CD4-positive, alpha-beta T cell treated with Interleukin-4 for 1 hour (primary cell): ENCODE results near the gene TEP1.
A peak's percentile ranks its signal among the peaks of the same experiment; 100 is the strongest.
"Not testable (repeated sequence)": the region's sequence is repeated elsewhere in the genome, so short reads cannot be mapped to it uniquely, and the experiment has no call there.

Source experiments
- DNase-seq, 2 donors: peaks; one replicate each; pipeline ENCODE4 v3.0.0-alpha.2; 2020 to 2022

The TEP1 gene

DNA sequence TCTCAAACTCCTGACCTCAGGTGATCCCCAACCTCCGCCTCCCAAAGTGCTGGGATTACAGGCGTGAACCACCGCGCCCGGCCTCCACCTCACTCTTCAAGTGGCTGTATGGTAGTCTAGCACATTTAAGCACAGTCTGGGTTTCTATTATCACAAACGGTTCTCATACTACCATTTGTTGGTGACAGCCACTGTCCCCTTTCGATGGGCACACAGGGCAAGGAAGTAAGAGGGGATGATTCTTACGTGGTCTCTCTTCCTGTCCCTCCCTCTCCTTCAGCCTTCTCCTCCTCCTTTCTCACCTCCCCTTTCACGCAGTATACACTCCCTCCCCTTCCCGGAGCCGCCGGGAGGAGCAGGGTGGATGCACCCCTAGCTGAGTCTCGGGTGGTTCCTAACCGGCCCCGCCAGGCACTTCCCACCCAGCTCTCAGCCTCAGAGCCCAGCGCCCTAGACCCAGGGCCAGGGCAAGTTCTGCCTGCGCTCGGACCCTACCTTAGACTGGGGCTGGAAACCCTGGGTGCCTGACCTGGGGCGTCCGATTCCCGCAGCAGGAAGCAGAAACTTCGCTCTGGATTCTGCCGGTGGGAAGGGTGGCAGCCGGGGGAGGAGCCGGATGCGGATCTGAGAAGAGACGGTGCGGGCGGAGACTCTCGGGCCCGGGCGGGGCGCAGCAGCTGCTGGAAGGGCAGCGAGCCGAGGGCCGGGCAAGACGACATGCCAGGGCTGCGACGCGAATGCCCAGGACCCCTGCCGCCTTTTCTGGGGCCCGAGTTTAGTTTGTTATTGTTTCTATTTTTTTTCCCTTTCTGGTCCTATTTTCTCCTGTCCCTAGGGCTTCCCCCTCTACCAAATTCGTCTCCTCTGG lies at the start of gene TEP1:
TEP1 (minus strand) TSS at position 626 of the 868 bp plus-strand sequence. CDS start 5,062 bp downstream, outside the sequence.
- DNase-seq: peak; percentile 66

DNA sequence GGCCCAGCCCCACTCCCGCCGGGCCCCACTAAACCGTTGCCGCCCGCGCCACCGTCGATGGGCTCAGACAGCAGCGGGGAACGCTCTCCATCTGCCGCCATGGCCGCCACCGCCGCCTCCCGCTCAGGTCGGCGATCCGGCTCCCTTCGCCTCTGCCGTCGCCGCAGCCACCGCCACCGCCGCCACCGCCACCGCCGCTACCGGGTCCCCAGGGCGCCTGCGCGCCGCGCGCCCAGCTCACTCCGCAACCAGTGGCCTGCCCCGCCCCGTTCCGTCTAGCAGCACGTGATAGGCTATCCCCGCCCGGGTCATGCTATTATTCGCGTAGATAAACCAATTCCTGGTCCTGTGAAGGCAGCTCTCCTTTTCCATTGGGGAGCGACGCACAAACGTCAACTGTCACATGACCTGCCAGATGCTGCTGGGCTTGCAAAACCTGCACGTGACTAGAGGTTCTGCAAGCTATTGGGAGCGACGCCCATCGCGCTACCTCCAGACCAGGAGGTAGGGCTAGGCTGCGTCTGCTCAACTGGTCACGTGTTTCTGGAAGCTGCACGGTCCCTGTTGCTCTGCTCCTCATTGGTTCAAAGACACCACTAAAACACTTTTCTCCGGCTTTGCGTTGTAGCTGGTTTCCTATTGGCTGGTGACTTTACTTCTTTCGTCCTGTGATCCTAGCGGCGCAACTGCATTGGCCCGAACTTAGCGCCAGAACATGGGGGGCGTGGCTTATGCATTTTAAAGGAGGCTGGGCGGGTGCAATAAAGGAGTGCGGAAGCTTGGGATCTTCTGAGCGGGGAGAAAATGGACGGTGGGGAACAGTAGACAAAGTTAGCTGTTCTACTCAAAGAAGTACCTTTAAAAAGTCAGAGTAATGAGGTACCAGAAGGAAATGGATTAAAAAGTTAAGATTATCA lies 48.2 kb upstream of the TEP1 start, which contains the start of gene PIP4P1:
PIP4P1 (minus strand) TSS at position 210 of the 917 bp plus-strand sequence; CDS start at position 101, 109 bp downstream.
- DNase-seq: peak; percentile 100

DNA sequence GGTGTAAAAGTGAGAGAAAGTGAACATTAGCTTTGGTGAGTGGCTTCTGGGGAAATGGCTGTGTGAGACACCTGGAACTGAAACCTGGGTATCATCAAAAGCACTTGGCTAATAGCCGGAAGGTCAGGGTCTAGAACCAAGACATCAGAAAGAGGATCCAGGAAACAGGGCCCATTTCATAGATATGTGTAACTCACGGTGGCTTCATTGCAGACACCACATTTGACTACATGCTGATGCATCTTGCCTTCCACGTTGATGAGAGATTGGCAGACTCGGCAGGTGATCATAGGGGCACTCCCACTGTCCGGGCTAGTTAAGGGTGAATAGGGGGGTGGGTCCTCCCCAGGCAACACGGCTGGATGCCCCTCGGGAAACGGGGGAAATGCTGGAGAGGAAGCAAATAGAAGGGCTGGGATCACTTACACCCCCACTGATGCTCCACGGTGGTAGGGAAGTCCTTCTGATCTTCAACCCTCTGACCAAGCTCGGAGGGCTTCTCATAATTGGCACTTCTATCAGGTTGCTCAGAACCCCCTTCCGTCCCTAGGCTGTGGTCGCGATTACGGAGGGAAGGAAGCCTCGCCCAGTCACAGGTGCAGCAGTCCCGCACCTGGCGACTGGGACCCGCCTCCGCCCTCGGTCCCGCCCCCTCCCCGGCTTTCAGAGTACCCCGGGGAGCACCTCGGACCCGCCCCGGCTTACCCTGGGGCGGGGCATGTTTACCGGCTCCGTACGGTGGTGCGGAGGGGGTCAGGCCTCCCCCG lies 47.3 kb upstream of the TEP1 start:
- peak; percentile 79 to 85 for DNase-seq

DNA sequence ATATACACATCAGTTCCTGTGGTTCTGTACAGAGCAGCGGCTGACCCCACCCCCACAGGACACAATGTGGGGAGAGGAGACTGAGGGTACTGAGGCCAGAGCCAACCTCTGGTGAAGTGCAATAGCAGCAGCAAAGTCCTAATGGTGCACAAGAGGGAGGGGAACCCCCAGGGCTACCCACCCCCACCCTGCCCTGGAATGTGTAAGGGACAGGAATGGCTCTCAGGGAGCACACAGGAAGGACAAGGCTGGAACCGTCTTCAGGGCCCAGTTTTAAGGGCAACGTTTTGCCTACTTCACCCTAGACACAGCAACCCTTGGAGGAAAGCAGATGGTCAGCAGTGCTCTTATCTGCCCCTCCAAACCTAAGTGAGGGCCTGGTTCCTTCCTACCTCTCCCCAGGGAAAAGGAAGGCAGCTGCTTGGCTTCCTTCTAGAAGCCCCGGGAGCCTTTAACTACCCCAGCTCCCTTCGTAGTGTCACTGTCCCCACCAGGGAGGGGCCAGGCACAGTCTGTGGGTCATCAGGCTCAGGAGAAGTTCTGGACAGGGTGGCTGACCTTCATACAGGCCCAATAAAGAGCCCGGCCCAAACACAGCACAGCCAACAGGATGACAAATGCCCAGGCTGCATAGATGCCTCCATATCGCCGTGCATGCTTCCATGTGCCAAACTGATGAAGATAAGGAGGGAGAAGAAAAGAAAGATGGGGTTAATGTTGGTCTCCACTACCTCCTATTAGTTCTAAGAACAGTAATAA lies 44.9 kb upstream of the TEP1 start:
- DNase-seq: no peak

DNA sequence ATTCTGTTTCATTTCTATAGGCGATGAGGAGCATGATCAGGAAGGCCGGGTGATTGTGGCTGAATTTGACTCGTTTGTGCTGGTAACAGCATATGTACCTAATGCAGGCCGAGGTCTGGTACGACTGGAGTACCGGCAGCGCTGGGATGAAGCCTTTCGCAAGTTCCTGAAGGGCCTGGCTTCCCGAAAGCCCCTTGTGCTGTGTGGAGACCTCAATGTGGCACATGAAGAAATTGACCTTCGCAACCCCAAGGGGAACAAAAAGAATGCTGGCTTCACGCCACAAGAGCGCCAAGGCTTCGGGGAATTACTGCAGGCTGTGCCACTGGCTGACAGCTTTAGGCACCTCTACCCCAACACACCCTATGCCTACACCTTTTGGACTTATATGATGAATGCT lies 43.7 kb upstream of the TEP1 start:
- no peak for DNase-seq

DNA sequence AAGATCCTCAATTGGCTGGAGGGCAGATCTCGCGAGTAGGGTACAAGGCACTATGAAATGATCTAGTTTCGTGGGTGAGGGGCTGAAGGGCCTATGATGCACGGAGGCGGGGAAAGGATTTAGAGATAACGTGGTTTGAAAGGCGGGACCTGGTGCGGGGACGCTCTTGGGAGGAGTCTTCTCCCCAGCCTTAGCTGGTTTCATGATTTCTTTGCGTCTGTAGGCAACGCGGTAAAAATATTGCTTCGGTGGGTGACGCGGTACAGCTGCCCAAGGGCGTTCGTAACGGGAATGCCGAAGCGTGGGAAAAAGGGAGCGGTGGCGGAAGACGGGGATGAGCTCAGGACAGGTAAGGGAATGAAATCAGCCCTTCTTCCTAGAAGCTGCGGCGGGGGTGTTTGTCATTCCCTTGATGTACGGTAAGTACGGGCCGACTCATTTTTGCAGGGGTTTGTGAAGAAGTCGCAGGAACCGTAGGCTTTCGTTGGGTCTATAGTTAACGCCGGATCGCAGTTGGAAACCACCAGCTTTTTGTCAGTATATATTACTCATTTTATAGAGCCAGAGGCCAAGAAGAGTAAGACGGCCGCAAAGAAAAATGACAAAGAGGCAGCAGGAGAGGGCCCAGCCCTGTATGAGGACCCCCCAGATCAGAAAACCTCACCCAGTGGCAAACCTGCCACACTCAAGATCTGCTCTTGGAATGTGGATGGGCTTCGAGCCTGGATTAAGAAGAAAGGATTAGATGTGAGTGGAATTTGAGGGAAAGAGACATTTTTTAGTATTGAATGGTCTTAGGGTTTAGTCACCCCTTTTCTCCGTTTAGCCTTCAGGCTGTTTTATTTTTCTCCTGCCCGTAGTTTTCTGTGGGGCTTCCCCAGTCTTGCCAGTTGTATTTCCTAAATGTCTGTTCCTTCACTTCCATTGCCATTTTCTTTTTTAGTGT lies 42.3 kb upstream of the TEP1 start:
- DNase-seq: no peak

DNA sequence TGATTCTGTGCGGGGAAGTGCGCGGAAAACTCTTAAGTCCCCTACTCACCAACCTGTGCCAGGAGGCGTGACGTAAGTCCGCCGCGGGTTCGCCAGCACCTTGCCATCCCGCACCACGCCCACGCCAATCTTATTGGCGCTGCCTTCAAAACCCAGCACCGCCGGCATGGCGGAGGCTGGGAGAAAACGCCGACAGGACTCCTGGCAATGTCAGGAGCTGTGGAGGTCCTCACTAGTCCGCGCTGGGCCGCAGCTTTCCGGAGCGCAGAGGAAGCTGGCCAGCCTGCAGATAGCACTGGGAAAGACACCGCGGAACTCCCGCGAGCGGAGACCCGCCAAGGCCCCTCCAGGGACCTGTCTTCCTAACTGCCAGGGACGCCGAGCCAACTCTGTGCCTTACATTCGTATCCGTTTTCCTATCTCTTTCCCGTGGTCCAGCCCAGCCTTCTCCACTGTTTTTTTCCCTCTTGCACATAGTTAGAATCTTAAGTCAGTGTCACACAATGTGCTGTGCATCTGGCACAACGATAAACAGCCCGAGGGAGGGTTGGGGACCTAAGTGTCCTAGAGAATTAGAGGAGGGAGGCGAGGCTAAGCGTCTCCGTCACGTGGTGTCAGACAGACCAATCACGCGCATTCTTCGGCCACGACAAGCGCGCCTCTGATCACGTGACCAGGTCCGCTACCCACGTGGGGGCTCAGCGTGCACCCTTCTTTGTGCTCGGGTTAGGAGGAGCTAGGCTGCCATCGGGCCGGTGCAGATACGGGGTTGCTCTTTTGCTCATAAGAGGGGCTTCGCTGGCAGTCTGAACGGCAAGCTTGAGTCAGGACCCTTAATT lies 41.4 kb upstream of the TEP1 start, which contains the start of the genes APEX1 and OSGEP:
APEX1 (plus strand) TSS at position 711 of the 839 bp plus-strand sequence. CDS start 420 bp downstream, outside the sequence.
OSGEP (minus strand) TSS at position 297 of the 839 bp plus-strand sequence; CDS start at position 168, 129 bp downstream.
- peak; percentile 98 to 99 for DNase-seq

DNA sequence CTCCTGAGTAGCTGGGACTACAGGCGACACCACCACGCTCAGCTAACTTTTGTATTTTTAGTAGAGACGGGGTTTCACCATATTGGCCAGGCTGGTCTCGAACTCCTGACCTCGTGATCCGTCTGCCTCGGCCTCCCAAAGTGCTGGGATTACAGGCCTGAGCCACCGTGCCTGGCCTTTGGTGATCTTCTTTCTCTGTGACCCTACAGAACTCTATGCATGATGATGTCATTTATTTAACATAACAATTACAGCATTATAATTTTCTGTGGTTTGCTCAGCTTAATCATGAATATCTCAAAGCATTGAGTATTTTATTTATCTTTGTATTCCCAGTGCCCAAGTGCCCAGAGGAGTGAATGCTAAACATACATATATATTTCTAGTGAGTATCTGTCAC lies 39.5 kb upstream of the TEP1 start:
- DNase-seq: not testable (repeated sequence)

DNA sequence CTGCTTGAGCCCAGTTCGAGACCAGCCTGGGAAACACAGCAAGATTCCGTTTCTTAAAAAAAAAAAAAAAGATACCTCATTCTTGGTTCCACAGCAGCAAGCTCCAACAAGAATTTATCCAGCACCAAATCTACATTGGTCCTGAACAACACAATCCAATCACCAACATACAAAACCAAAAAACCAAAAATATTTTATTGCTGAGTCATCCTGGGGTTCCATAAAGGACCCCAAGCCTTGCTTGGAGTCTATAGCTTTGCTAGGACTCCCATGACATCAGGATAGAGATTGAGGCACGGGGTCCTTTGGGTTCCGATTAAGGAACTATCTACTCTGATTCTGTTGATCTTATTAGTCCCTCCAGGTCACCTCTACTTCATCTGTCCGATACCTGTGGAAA lies 33.6 kb upstream of the TEP1 start:
- DNase-seq: no peak

DNA sequence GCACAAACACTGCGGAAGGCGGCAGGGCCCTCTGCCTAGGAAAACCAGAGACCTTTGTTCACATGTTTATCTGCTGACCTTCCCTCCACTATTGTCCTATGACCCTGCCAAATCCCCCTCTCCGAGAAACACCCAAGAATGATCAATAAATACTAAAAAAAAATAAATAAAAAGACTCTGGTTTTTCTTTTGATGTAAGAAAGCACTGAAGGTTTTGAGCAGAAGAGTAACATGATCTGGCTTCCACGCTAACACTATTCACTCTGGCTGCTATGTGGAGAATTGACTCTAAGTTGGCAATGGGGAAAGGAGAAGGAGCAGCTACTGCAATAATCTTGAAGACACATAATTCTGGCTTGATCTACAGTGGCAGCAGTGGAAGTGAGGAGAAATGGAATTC lies 30.3 kb upstream of the TEP1 start:
- not testable (repeated sequence) for DNase-seq

DNA sequence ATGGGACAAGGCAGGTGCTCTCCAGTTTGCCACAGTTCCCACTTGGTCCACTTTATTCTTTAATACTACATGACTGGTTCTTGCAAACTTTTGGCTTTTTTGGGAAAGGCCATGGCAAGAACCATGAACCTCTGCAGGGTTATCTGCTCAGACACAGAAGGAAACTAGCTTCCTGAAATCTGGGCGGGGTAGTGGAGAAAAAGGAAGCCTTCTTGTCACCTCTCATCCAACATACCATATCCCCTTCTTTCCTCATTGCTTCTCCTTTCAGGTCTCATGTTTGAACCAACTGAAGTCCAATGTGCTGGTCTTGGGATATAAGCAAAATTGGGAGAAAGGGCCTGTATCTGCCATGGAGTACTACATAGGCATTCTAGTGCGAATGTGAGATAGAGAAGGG lies 28.2 kb upstream of the TEP1 start:
- no peak for DNase-seq

DNA sequence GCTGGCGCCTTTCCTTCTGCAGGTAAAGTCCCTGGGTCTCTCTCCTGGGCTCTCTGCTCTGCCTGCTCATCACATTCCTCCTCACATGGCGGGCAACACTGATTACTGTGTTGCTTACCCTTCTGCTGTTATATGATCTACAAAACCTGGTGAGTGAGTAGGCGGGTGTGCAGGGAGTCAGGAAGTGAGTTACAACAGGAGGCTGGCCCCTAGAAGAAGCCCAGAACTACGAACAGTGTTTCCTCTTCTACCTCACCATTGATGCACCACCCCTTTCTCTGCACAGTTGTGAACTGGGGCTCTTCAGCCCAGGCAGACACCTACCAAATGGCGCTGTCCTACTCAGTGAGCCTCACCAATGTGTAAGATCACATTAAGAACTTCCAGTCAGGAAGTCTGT lies 27.6 kb upstream of the TEP1 start:
- peak in 1 of 2 donors; percentile 41 for DNase-seq

DNA sequence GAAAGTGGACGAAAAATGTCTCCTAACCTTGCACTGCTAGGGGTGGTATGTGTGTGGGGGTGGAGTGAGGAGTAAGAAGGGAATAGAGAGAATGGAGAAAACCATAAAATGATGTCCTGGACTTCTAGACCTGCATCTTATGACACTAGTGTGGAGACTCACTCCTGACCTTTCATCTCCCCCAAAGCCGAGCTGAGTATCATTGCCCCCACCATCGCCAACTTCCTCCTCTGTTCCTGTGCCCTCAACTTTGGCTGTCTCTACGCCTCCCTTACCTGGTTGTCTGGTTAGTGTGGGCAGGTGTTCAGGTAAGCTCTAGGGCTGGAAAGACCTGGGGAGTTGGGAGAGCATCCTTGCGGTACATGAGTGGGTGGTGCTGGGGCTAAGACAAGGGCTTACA lies 27.2 kb upstream of the TEP1 start:
- DNase-seq: no peak

DNA sequence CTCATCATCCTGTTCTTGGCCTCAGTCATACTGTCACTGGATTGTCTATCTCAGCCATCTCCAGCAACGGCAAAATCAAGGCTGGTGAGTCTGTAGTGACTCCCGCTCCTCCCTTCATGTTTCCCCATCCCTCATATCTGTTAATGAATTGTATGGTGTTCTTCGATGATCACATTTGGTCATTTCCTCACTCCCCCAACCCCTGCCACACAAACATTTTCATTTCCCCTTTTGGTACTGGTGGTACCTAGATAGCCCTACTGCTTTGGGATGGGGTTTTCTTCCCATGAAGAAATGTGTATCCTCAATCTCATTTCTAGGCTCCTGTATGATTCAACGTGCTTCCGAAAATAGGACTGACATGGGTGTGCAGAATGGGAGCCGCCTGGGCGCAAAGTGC lies 25.4 kb upstream of the TEP1 start:
- DNase-seq: no peak

DNA sequence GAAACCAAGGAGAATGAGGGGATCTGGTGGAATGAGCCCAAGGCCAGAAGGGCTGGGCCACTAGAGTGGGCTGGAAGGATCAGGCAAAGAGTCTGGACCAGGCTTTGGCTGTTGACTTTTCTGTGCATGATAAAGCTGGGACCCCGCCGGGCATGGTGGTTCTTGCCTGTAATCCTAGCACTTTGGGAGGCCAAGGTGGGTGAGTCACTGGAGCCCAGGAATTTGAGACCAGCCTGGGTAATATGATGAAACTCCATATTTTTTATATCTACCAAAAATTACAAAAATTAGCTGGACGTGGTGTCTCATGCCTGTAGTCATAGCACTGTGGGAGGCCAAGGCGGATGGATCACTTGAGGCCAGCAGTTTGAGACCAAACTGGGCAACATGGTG lies 23.1 kb upstream of the TEP1 start:
- DNase-seq: no peak

DNA sequence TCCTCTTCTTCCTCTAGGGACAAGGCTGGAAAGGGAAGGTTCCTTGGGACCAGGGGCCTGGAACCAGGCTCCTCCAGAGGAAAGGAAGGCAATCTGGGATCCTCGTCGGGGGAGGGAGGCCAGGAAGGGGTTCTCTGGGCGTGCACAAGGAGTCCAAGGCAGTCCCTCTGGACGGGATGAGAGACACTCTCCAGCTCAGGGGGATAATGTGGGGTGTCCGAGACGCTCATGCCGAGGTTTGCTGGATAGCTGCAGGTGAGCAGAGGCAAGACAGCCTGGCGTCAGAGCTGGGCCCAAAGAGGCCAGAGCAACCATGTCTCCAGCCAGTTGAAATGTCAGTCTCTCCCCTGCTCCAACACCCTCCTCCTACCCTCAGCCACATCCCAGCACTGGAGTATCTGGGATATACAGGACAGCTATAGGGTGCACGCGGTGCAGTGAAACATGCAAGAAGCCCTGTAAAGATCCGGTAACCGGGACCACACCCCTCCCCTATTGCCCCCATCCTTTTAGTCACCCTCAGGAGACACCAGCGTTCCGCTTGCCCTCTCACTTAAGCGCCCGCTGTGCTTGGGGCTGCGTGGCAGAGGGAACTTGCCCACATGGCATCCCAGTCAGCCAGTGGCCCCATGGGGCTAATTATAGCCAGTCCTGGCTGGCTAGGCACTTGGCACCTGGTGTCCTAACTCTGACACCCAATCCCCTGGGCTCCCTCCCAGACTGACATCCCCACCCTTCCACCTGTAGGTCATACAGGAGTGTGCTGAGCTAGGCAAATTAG lies 22.5 kb upstream of the TEP1 start, which contains the start of gene KLHL33:
KLHL33 (minus strand) TSS at position 585 of the 781 bp plus-strand sequence; CDS start at position 230, 355 bp downstream.
- no peak for DNase-seq

DNA sequence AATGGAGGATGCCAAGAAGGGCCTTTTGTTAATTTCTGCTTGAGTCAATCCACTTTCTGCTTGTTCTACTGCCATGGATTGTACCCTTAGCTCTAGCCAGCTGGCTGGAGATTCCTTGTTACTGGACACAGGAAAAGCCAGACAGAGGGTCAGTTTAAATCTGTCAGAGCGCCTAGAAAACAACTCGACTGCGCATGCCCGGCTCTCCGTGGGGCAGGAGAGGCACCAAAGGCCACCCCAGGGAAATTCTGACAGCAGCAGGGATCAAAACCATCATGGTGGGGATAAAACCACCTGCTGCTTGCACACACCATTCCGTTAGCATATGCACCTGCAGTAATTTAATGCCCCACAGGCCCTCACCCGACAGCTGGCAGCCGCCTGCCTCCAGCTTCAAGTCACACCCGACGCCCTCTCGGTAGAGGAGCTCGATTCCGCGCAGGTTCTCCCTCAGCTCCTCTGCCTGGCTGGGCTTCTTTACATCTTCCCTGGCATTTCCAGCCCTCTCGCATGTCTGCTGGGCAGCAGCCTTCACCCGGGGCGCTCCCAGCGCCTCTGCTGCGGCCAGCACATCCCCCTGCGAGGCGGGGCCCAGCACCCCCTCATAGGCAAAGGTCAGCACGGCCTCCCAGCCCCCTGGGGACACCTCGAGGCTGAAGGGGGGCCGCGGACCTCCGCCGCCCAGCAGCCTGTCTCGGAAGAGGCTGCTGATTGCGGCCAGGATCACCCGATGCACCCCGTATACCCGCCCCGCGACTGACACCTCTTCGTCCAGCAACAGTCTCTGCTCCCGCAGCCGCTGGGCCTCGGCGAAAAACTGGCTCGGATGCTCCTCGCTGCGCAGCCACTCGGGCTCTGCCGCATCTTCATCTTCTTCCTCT lies 21.6 kb upstream of the TEP1 start:
- no peak for DNase-seq
